ENCODE measurements around the gene MED17. TPM values are rescaled to one million over a fixed set of nuclear protein-coding genes. Genes with fewer than 3 reads are reported as not detected.

Gene MED17
- total RNA-seq, 1 experiment from 2014 or later, result 41.1 TPM

DNA sequence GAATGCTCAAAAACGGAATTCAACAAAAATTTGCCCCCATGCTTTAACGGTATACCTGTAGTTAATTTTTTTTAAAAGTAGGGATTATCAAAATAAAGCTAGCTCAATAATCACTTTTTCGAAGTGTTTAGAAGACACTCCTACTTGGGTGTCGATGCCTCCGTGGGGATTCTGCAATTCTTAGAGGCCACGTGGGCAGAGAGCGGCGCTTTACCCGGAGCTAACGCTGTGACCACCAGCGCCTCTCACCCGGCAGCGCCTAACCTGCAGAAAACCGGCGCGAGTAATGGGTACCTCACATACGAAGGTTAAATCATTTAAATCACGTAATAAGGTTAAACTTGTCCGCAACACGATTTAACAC lies 43.4 kb upstream of the MED17 start:
- H3K79me2 ChIP-seq (ENCODE audit: insufficient read depth, low read length), result peaks cover 73% of the 10 kb centered on the region
- no peaks in the 10 kb centered on the region for H3K9me2 ChIP-seq (ENCODE audit: insufficient read depth)
- POLR2A ChIA-PET, result interaction anchor here (0.7 to 3.3 kb wide), 14 partner anchors 10 to 1843 kb away, joined by 3 to 43 read pairs (median 4); partner anchors contain the start of gene MED17
- CTCF ChIA-PET, result no interaction called here
- peak; percentile 39 for ATAC-seq
- TF ChIP-seq SIN3A (IDR thresholded peaks at IDR 0.05; ENCODE audit: low read depth) (0 out of 2 replicates have a peak, but pooled peaks have one; percentile 13), SP1 (IDR thresholded peaks at IDR 0.05; ENCODE audit: low read depth) (no peak), ELF1 (IDR thresholded peaks at IDR 0.05; ENCODE audit: borderline replicate concordance, low read depth) (no peak), FOSL1 (IDR thresholded peaks at IDR 0.05; ENCODE audit: low read depth) (0 out of 2 replicates have a peak, but pooled peaks have one; percentile 13)
- TF ChIP-seq, protein P1, sequence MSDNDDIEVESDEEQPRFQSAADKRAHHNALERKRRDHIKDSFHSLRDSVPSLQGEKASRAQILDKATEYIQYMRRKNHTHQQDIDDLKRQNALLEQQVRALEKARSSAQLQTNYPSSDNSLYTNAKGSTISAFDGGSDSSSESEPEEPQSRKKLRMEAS (IDR thresholded peaks at IDR 0.05), result peak; percentile 81
- H3K4me1 ChIP-seq (ENCODE audit: control insufficient read depth in 1 of 2, insufficient read depth in 2 of 2, low read length in 2 of 2), result peaks cover 20 to 31% of the 10 kb centered on the region in 2 experiments
- H3K27ac ChIP-seq (ENCODE audit: low read depth, low read length), result peak overlapping the region; percentile 86
- H3K9me3 ChIP-seq (ENCODE audit: control insufficient read depth in 1 of 2, insufficient read depth in 1 of 2, low read depth in 1 of 2, low read length in 2 of 2), result no peaks in the 10 kb centered on the region
- DNase-seq (ENCODE audit: low read depth, low spot score), result no peak
- RAD21 ChIA-PET (ENCODE audit: low non-redundant PET in 1 of 2, low total read pairs in 2 of 2, uncharacterized antibody in 2 of 2, unreplicated experiment in 2 of 2), result interaction anchor here in 1 of 2 experiments (1.2 kb wide), 1 partner anchor 43 kb away, joined by 4 read pairs; the partner anchor contains the start of gene MED17
- no peaks in the 10 kb centered on the region for H3K27me3 ChIP-seq (ENCODE audit: insufficient read depth, low read length)
- H3K4me3 ChIP-seq (replicated peaks in 1 of 2; ENCODE audit: low read depth in 1 of 2, low read length in 2 of 2), result peak overlapping the region; percentile 79 to 86
- H3K9ac ChIP-seq (ENCODE audit: low read length), result peak overlapping the region; percentile 98
- peaks cover 37% of the 10 kb centered on the region for H4K20me1 ChIP-seq (ENCODE audit: insufficient read depth)
- no peak overlapping the region for H2AFZ ChIP-seq (ENCODE audit: low read depth, low read length, poor library complexity, severe bottlenecking)
- BruUV-seq (replicated peaks), result no TSS peak
- intact Hi-C loops (cut with micrococcal nuclease), result loop anchor here (2.0 kb wide), 2 partner anchors 44 to 388 kb away; partner anchors contain the start of genes MED17 and PANX1
- H3K4me2 ChIP-seq (ENCODE audit: low read length), result peak overlapping the region; percentile 83
- peaks cover 41 to 48% of the 10 kb centered on the region in 2 experiments for H3K36me3 ChIP-seq (ENCODE audit: control insufficient read depth in 1 of 2, insufficient read depth in 2 of 2, low read length in 2 of 2)

GRCh38 chr11:93741094-93741881 lies 42.8 kb upstream of the MED17 start, which contains the start of the genes C11orf54 and TAF1D:
TSS of gene C11orf54 (plus strand) at chr11:93741672. CDS start at chr11:93747394, 5,722 bp downstream.
TSS of gene TAF1D (minus strand) at chr11:93741495. CDS start at chr11:93739304, 2,191 bp downstream.
- intact Hi-C loops (cut with micrococcal nuclease), result loop anchor here (2.0 kb wide), 2 partner anchors 44 to 388 kb away; partner anchors contain the start of genes MED17 and PANX1
- peak within 1 kb of the TSS; percentile 98 for H3K9ac ChIP-seq (ENCODE audit: low read length)
- ATAC-seq, result peak; percentile 92
- H3K9me3 ChIP-seq (ENCODE audit: control insufficient read depth in 1 of 2, insufficient read depth in 1 of 2, low read depth in 1 of 2, low read length in 2 of 2), result no peaks in the 10 kb centered on the region
- peak within 1 kb of the TSS; percentile 83 for H3K4me2 ChIP-seq (ENCODE audit: low read length)
- BruUV-seq (replicated peaks), result TSS peak; percentile 59
- peak within 1 kb of the TSS; percentile 79 to 86 for H3K4me3 ChIP-seq (replicated peaks in 1 of 2; ENCODE audit: low read depth in 1 of 2, low read length in 2 of 2)
- H3K79me2 ChIP-seq (ENCODE audit: insufficient read depth, low read length), result peaks cover 68% of the 10 kb centered on the region
- peaks cover 20 to 31% of the 10 kb centered on the region in 2 experiments for H3K4me1 ChIP-seq (ENCODE audit: control insufficient read depth in 1 of 2, insufficient read depth in 2 of 2, low read length in 2 of 2)
- ChIA-PET POLR2A (interaction anchor here (0.7 to 3.3 kb wide), 20 partner anchors 9 to 803 kb away, joined by 3 to 43 read pairs (median 4); partner anchors contain the start of genes CEP295 and MED17), CTCF (interaction anchor here (1.3 kb wide), 1 partner anchor 43 kb away, joined by 4 read pairs; the partner anchor contains the start of gene MED17), RAD21 (ENCODE audit: low non-redundant PET in 1 of 2, low total read pairs in 2 of 2, uncharacterized antibody in 2 of 2, unreplicated experiment in 2 of 2) (interaction anchor here in 1 of 2 experiments (1.2 kb wide), 1 partner anchor 43 kb away, joined by 4 read pairs; the partner anchor contains the start of gene MED17)
- no peaks in the 10 kb centered on the region for H3K9me2 ChIP-seq (ENCODE audit: insufficient read depth)
- H3K27me3 ChIP-seq (ENCODE audit: insufficient read depth, low read length), result no peaks in the 10 kb centered on the region
- peaks cover 35 to 43% of the 10 kb centered on the region in 2 experiments for H3K36me3 ChIP-seq (ENCODE audit: control insufficient read depth in 1 of 2, insufficient read depth in 2 of 2, low read length in 2 of 2)
- peak within 1 kb of the TSS; percentile 86 for H3K27ac ChIP-seq (ENCODE audit: low read depth, low read length)
- peak; percentile 93 for DNase-seq (ENCODE audit: low read depth, low spot score)
- peaks cover 31% of the 10 kb centered on the region for H4K20me1 ChIP-seq (ENCODE audit: insufficient read depth)
- H2AFZ ChIP-seq (ENCODE audit: low read depth, low read length, poor library complexity, severe bottlenecking), result peak within 1 kb of the TSS; percentile 52
- TF ChIP-seq ATF3 (IDR thresholded peaks at IDR 0.05) (no peak), TCF7L2 (IDR thresholded peaks at IDR 0.05; ENCODE audit: borderline replicate concordance, extremely low read depth, insufficient read depth, insufficient read length) (no peak), EGR1 (IDR thresholded peaks at IDR 0.05; ENCODE audit: low read depth) (peak; percentile 88), ELF1 (IDR thresholded peaks at IDR 0.05; ENCODE audit: borderline replicate concordance, low read depth) (peak; percentile 86), SIN3A (IDR thresholded peaks at IDR 0.05; ENCODE audit: low read depth) (peak; percentile 89), POLR2AphosphoS5 (IDR thresholded peaks at IDR 0.05; ENCODE audit: low read depth, low read length) (peak; percentile 99), JUND (IDR thresholded peaks at IDR 0.05) (no peak), POLR2A (IDR thresholded peaks at IDR 0.05; ENCODE audit: borderline replicate concordance, extremely low read depth, insufficient read depth, insufficient read length) (peak; percentile 94)
- TF ChIP-seq, protein P1 (IDR thresholded peaks at IDR 0.05), result peak; percentile 48
- TF ChIP-seq, protein P2, sequence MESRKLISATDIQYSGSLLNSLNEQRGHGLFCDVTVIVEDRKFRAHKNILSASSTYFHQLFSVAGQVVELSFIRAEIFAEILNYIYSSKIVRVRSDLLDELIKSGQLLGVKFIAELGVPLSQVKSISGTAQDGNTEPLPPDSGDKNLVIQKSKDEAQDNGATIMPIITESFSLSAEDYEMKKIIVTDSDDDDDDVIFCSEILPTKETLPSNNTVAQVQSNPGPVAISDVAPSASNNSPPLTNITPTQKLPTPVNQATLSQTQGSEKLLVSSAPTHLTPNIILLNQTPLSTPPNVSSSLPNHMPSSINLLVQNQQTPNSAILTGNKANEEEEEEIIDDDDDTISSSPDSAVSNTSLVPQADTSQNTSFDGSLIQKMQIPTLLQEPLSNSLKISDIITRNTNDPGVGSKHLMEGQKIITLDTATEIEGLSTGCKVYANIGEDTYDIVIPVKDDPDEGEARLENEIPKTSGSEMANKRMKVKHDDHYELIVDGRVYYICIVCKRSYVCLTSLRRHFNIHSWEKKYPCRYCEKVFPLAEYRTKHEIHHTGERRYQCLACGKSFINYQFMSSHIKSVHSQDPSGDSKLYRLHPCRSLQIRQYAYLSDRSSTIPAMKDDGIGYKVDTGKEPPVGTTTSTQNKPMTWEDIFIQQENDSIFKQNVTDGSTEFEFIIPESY (IDR thresholded peaks at IDR 0.05; ENCODE audit: extremely low read depth, insufficient replicate concordance, low read length), result peak; percentile 96
